GM12891 (cell line): ENCODE data around the gene ARV1.

Source experiments
- PAX5 ChIP-seq: IDR thresholded peaks from 2 replicates; pipeline ENCODE4 v1.6.1; 2011; ENCODE audit warnings: low read length, moderate library complexity, mild to moderate bottlenecking; ENCODE audit not compliant: insufficient read depth, severe bottlenecking
- POLR2A ChIP-seq: IDR thresholded peaks from 2 replicates; pipeline ENCODE4 v1.6.1; 2011; ENCODE audit warnings: low read depth, low read length, control low read depth
- POLR2AphosphoS5 ChIP-seq: IDR thresholded peaks from 2 replicates; pipeline ENCODE4 v1.6.1; 2011; ENCODE audit warnings: low read depth, low read length, control low read depth
- POU2F2 ChIP-seq: IDR thresholded peaks from 2 replicates; pipeline ENCODE4 v1.6.1; 2011; ENCODE audit warnings: low read depth, mild to moderate bottlenecking, control low read depth, low read length, moderate library complexity
- SPI1 ChIP-seq: IDR thresholded peaks from 2 replicates; pipeline ENCODE4 v1.6.1; 2011; ENCODE audit warnings: low read depth, low read length, control low read depth
- TAF1 ChIP-seq: IDR thresholded peaks from 2 replicates; pipeline ENCODE4 v1.6.1; 2011; ENCODE audit warnings: low read depth, low read length, control low read depth

GRCh38 chr1:230964896-230965295 lies 14.0 kb upstream of the ARV1 start:
- TF ChIP-seq POLR2A: no peak
- no peak for TF ChIP-seq POLR2AphosphoS5
- TF ChIP-seq TAF1: no peak
- no peak for TF ChIP-seq SPI1
- no peak for TF ChIP-seq POU2F2
- no peak for TF ChIP-seq PAX5
